Measurements from ENCODE around the gene FAM131A.

Gene FAM131A

GRCh38 chr3:184343200-184343876, 5.9 kb downstream of the FAM131A start:
- no peak for DNase-seq

- no peak for DNase-seq
These were observed 7.3 kb downstream of the FAM131A start for GRCh38 chr3:184344579-184345316.

- DNase-seq = peak; percentile 8 to 21
These were observed 8.1 kb downstream of the FAM131A start for GRCh38 chr3:184345317-184346144.

- no peak for DNase-seq
These were observed 9.2 kb downstream of the FAM131A start for GRCh38 chr3:184346480-184347190.

- DNase-seq = no peak
These were observed 10.1 kb downstream of the FAM131A start for GRCh38 chr3:184347321-184348056.

- no peak for DNase-seq
These were observed 10.6 kb downstream of the FAM131A start for GRCh38 chr3:184348057-184348382.

- DNase-seq = no peak
These were observed 12.4 kb downstream of the FAM131A start for GRCh38 chr3:184349563-184350470.

- DNase-seq = no peak
These were observed 13.2 kb downstream of the FAM131A start for GRCh38 chr3:184350618-184351017.

GRCh38 chr3:184351511-184352148, 14.2 kb downstream of the FAM131A start:
- no peak for DNase-seq

GRCh38 chr3:184352149-184352785, 14.9 kb downstream of the FAM131A start:
- DNase-seq = no peak

GRCh38 chr3:184352897-184353545, 15.6 kb downstream of the FAM131A start:
- no peak for DNase-seq

- no peak for DNase-seq
These were observed 16.1 kb downstream of the FAM131A start for GRCh38 chr3:184353546-184353941.

GRCh38 chr3:184354121-184354728, 16.8 kb downstream of the FAM131A start:
- peak in 1 of 2 experiments; percentile 20 for DNase-seq

GRCh38 chr3:184354754-184355153, 17.4 kb downstream of the FAM131A start:
- DNase-seq = no peak

GRCh38 chr3:184355261-184356040, 18.1 kb downstream of the FAM131A start:
- no peak for DNase-seq

GRCh38 chr3:184357248-184358123, 20.1 kb downstream of the FAM131A start:
- no peak for DNase-seq

GRCh38 chr3:184358124-184358767, 20.8 kb downstream of the FAM131A start:
- no peak for DNase-seq
